K562 (cell line): ENCODE results near the gene TMEM203. TPM values are rescaled to one million over a fixed set of nuclear protein-coding genes. Genes with fewer than 3 reads are reported as not detected.

Experiments
- ARNT ChIP-seq, 2 experiments: fragments of 450-650 bp; IDR thresholded peaks; 2 replicates each; pipeline ENCODE4 v1.6.1; 2016; ENCODE audit warnings: mild to moderate bottlenecking in 1 of 2
- CCAR2 ChIP-seq: fragments of 200-400 bp; formaldehyde crosslinking; IDR thresholded peaks from 2 replicates; pipeline ENCODE4 v1.6.1; 2017; ENCODE audit warnings: mild to moderate bottlenecking, low read depth, low read length
- DDX20 ChIP-seq: fragments of 450-650 bp; IDR thresholded peaks from 2 replicates; pipeline ENCODE4 v1.6.1; 2016; ENCODE audit warnings: missing genetic modification characterization, low read depth, mild to moderate bottlenecking, missing compliant biosample characterization, moderate library complexity
- EP300 ChIP-seq: IDR thresholded peaks from 2 replicates; pipeline ENCODE4 v1.6.1; 2012; ENCODE audit warnings: low read length, improper control_type of control experiment
- MTF1 ChIP-seq: fragments of 250-450 bp; sonication (Bioruptor Pico); IDR thresholded peaks from 2 replicates; pipeline ENCODE4 v1.9.0; 2021; ENCODE audit warnings: moderate library complexity, mild to moderate bottlenecking, inconsistent platforms, borderline replicate concordance
- SPI1 ChIP-seq: IDR thresholded peaks from 2 replicates; pipeline ENCODE4 v1.6.1; 2011; ENCODE audit warnings: low read depth, low read length, control low read depth, borderline replicate concordance
- ZFP30 ChIP-seq: fragments of 250-450 bp; sonication (Bioruptor Pico); IDR thresholded peaks from 2 replicates; pipeline ENCODE4 v1.8.0; 2022; ENCODE audit warnings: moderate library complexity, mild to moderate bottlenecking, inconsistent platforms, borderline replicate concordance
- polyA plus RNA-seq, 8 experiments: library from polyadenylated mRNA; depleted of rRNA in 4 of 8; stranded (reverse) in 5 of 8; unstranded in 3 of 8; fragments of >200 nt; fragmentation: Nextera tagmentation in 2 of 8; fragmentation: Illumina TruSeq in 1 of 8; extraction: Ambion mirVana in 2 of 8; extraction: Trizol in 1 of 8; gene quantifications; 2 replicates each; pipeline versions ENCODE4 v1.2.1 to v1.2.3, GENCODE V29; 2011 to 2014; ENCODE audit warnings: inconsistent platforms in 1 of 8, missing spikeins in 1 of 8
- total RNA-seq, 7 experiments: library from RNA; depleted of rRNA in 6 of 7; stranded (reverse); fragments of >200 nt in 6 of 7; fragmentation: Illumina TruSeq in 2 of 7; extraction: Trizol in 2 of 7; gene quantifications; 2 replicates each; pipeline versions ENCODE4 v1.2.1 to v1.2.3, GENCODE V29; 2011 to 2021; ENCODE audit warnings: low replicate concordance in 1 of 7
- TF ChIP-seq, protein P1 (sequence below): fragments of 250-450 bp; sonication (Bioruptor Pico); IDR thresholded peaks from 2 replicates; pipeline ENCODE4 v1.4.0; 2020; ENCODE audit warnings: mild to moderate bottlenecking, moderate library complexity, borderline replicate concordance
- TF ChIP-seq, protein P2 (sequence below): fragments of 450-650 bp; IDR thresholded peaks from 2 replicates; pipeline ENCODE4 v1.6.1; 2014; ENCODE audit warnings: low read depth, mild to moderate bottlenecking, moderate library complexity, borderline replicate concordance
- TF ChIP-seq, protein P3 (sequence below): sonication (generic); formaldehyde crosslinking; IDR thresholded peaks from 2 replicates; pipeline ENCODE4 v1.8.0; 2022; ENCODE audit warnings: mild to moderate bottlenecking, missing genetic modification reagents
- TF ChIP-seq, protein P4 (sequence below): fragments of 250-450 bp; sonication (Bioruptor Pico); IDR thresholded peaks from 2 replicates; pipeline ENCODE4 v1.4.0; 2020; ENCODE audit warnings: borderline replicate concordance
- TF ChIP-seq, protein P5 (sequence below): sonication (generic); formaldehyde crosslinking; IDR thresholded peaks from 2 replicates; pipeline ENCODE4 v1.8.0; 2022; ENCODE audit warnings: mild to moderate bottlenecking, missing genetic modification reagents

Gene TMEM203
- total and polyA plus RNA-seq, 9 of the 15 experiments (the other 6 are each of a cell fraction or from before 2014, with no cell fraction given), result 8.8 to 59.5 (median 37.6) TPM

DNA sequence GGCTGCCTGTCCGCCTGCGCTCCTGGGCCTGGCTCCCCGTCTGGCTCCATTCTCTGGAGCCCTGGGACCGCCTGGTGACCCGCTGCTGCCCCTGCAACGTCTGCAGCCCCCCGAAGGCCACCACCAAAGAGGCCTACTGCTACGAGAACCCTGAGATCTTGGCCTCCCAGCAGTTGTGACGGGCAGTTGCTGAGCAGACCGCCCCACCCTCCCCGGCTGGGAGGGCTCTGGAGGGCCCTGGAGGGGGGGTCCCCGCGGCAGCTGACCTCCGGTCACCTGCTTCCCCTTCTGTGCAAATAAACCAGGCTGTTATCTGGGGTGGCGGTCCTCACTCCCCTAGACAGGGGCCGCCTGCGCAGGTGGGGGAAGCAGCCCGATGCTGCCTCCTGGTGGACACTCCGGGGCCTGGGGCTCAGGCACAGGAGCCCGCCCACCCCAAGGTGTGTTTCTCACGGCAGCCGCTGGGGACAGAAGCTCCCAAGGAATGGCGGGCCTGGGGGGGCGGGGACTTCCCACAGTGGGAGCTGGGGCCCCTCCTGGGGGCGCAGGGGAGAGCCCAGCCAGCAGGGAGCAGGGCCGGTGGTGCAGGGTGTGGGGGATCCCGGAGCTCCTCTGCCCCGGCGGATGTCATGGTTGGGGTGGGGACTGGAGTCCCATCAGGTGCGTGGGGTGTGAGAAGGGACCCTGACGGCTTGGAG lies 30.9 kb upstream of the TMEM203 start (continued):
- TF ChIP-seq, protein P1, sequence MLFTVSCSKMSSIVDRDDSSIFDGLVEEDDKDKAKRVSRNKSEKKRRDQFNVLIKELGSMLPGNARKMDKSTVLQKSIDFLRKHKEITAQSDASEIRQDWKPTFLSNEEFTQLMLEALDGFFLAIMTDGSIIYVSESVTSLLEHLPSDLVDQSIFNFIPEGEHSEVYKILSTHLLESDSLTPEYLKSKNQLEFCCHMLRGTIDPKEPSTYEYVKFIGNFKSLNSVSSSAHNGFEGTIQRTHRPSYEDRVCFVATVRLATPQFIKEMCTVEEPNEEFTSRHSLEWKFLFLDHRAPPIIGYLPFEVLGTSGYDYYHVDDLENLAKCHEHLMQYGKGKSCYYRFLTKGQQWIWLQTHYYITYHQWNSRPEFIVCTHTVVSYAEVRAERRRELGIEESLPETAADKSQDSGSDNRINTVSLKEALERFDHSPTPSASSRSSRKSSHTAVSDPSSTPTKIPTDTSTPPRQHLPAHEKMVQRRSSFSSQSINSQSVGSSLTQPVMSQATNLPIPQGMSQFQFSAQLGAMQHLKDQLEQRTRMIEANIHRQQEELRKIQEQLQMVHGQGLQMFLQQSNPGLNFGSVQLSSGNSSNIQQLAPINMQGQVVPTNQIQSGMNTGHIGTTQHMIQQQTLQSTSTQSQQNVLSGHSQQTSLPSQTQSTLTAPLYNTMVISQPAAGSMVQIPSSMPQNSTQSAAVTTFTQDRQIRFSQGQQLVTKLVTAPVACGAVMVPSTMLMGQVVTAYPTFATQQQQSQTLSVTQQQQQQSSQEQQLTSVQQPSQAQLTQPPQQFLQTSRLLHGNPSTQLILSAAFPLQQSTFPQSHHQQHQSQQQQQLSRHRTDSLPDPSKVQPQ (CRISPR knock-in tag), result no peak
- TF ChIP-seq SPI1 (no peak), EP300 (peak; percentile 64), CCAR2 (no peak), ZFP30 (no peak), DDX20 (tag) (no peak), MTF1 (no peak), ARNT (IDR thresholded peaks at IDR 0.05) (no peak)
- TF ChIP-seq, protein P2, sequence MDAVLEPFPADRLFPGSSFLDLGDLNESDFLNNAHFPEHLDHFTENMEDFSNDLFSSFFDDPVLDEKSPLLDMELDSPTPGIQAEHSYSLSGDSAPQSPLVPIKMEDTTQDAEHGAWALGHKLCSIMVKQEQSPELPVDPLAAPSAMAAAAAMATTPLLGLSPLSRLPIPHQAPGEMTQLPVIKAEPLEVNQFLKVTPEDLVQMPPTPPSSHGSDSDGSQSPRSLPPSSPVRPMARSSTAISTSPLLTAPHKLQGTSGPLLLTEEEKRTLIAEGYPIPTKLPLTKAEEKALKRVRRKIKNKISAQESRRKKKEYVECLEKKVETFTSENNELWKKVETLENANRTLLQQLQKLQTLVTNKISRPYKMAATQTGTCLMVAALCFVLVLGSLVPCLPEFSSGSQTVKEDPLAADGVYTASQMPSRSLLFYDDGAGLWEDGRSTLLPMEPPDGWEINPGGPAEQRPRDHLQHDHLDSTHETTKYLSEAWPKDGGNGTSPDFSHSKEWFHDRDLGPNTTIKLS, result 0 out of 2 replicates have a peak, but pooled peaks have one; percentile 49
- TF ChIP-seq, protein P3, sequence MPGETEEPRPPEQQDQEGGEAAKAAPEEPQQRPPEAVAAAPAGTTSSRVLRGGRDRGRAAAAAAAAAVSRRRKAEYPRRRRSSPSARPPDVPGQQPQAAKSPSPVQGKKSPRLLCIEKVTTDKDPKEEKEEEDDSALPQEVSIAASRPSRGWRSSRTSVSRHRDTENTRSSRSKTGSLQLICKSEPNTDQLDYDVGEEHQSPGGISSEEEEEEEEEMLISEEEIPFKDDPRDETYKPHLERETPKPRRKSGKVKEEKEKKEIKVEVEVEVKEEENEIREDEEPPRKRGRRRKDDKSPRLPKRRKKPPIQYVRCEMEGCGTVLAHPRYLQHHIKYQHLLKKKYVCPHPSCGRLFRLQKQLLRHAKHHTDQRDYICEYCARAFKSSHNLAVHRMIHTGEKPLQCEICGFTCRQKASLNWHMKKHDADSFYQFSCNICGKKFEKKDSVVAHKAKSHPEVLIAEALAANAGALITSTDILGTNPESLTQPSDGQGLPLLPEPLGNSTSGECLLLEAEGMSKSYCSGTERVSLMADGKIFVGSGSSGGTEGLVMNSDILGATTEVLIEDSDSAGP (CRISPR knock-in tag), result no peak
- TF ChIP-seq, protein P4, sequence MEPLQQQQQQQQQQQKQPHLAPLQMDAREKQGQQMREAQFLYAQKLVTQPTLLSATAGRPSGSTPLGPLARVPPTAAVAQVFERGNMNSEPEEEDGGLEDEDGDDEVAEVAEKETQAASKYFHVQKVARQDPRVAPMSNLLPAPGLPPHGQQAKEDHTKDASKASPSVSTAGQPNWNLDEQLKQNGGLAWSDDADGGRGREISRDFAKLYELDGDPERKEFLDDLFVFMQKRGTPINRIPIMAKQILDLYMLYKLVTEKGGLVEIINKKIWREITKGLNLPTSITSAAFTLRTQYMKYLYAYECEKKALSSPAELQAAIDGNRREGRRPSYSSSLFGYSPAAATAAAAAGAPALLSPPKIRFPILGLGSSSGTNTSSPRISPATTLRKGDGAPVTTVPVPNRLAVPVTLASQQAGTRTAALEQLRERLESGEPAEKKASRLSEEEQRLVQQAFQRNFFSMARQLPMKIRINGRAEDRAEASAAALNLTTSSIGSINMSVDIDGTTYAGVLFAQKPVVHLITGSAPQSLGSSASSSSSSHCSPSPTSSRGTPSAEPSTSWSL, result no peak
- TF ChIP-seq, protein P5, sequence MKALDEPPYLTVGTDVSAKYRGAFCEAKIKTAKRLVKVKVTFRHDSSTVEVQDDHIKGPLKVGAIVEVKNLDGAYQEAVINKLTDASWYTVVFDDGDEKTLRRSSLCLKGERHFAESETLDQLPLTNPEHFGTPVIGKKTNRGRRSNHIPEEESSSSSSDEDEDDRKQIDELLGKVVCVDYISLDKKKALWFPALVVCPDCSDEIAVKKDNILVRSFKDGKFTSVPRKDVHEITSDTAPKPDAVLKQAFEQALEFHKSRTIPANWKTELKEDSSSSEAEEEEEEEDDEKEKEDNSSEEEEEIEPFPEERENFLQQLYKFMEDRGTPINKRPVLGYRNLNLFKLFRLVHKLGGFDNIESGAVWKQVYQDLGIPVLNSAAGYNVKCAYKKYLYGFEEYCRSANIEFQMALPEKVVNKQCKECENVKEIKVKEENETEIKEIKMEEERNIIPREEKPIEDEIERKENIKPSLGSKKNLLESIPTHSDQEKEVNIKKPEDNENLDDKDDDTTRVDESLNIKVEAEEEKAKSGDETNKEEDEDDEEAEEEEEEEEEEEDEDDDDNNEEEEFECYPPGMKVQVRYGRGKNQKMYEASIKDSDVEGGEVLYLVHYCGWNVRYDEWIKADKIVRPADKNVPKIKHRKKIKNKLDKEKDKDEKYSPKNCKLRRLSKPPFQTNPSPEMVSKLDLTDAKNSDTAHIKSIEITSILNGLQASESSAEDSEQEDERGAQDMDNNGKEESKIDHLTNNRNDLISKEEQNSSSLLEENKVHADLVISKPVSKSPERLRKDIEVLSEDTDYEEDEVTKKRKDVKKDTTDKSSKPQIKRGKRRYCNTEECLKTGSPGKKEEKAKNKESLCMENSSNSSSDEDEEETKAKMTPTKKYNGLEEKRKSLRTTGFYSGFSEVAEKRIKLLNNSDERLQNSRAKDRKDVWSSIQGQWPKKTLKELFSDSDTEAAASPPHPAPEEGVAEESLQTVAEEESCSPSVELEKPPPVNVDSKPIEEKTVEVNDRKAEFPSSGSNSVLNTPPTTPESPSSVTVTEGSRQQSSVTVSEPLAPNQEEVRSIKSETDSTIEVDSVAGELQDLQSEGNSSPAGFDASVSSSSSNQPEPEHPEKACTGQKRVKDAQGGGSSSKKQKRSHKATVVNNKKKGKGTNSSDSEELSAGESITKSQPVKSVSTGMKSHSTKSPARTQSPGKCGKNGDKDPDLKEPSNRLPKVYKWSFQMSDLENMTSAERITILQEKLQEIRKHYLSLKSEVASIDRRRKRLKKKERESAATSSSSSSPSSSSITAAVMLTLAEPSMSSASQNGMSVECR (CRISPR knock-in tag), result peak; percentile 70
